ENCODE measurements around the gene KAT2B. TPM values are rescaled to one million over a fixed set of nuclear protein-coding genes. Genes with fewer than 3 reads are reported as not detected.
A peak's percentile ranks its signal among the peaks of the same experiment; 100 is the strongest.
"Not testable (repeated sequence)": the region's sequence is repeated elsewhere in the genome, so short reads cannot be mapped to it uniquely, and the experiment has no call there.

Gene KAT2B
- total RNA-seq, 4 donors from 2014 or later, result 12.8 to 52.1 (median 35.2) TPM

GRCh38 chr3:20012164-20012563 lies 28.1 kb upstream of the KAT2B start, which contains the start of gene PP2D1:
PP2D1 (minus strand) TSS chr3:20012264; CDS start chr3:20012072, 192 bp downstream.
- Histone ChIP-seq H3K27me3 (no peaks in the 10 kb centered on the region), H3K27ac (no peak within 1 kb of the TSS), H3K4me1 (no peaks in the 10 kb centered on the region), H3K36me3 (no peaks in the 10 kb centered on the region), H3K9me3 (no peaks in the 10 kb centered on the region), H3K4me3 (no peak within 1 kb of the TSS)
- no peak for TF ChIP-seq POLR2A (IDR thresholded peaks at IDR 0.05)
- no peak for TF ChIP-seq CTCF (IDR thresholded peaks at IDR 0.05)
- DNase-seq, result no peak
- intact Hi-C loops (cut with DNase I; ENCODE audit: low total_unique reads), result no loop called here

- H3K27me3 ChIP-seq, result no peaks in the 10 kb centered on the region
- no peaks in the 10 kb centered on the region for H3K4me1 ChIP-seq
- no peak overlapping the region for H3K27ac ChIP-seq
- no peaks in the 10 kb centered on the region for H3K9me3 ChIP-seq
- TF ChIP-seq POLR2A (IDR thresholded peaks at IDR 0.05), result no peak
- TF ChIP-seq CTCF (IDR thresholded peaks at IDR 0.05), result no peak
- no peak for DNase-seq
- H3K4me3 ChIP-seq, result no peak overlapping the region
- H3K36me3 ChIP-seq, result no peaks in the 10 kb centered on the region
- intact Hi-C loops (cut with DNase I; ENCODE audit: low total_unique reads), result no loop called here
Measured at GRCh38 chr3:20013396-20013795, 26.9 kb upstream of the KAT2B start.

GRCh38 chr3:20015525-20015924 lies 24.7 kb upstream of the KAT2B start:
- H3K27ac ChIP-seq, result no peak overlapping the region
- H3K36me3 ChIP-seq, result no peaks in the 10 kb centered on the region
- no peaks in the 10 kb centered on the region for H3K9me3 ChIP-seq
- TF ChIP-seq CTCF (IDR thresholded peaks at IDR 0.05), result no peak
- TF ChIP-seq POLR2A (IDR thresholded peaks at IDR 0.05), result no peak
- no peaks in the 10 kb centered on the region for H3K27me3 ChIP-seq
- no peaks in the 10 kb centered on the region for H3K4me1 ChIP-seq
- no peak for DNase-seq
- intact Hi-C loops (cut with DNase I; ENCODE audit: low total_unique reads), result no loop called here
- no peak overlapping the region for H3K4me3 ChIP-seq

- H3K27me3 ChIP-seq; H3K4me3 ChIP-seq; H3K27ac ChIP-seq; DNase-seq; H3K9me3 ChIP-seq; H3K36me3 ChIP-seq; intact Hi-C loops (cut with DNase I; ENCODE audit: low total_unique reads); H3K4me1 ChIP-seq: not testable (repeated sequence)
Measured at GRCh38 chr3:20016076-20016475, 24.2 kb upstream of the KAT2B start.

GRCh38 chr3:20022954-20023622 lies 17.2 kb upstream of the KAT2B start:
- intact Hi-C loops (cut with DNase I; ENCODE audit: low total_unique reads), result no loop called here
- TF ChIP-seq CTCF (IDR thresholded peaks at IDR 0.05), result no peak
- TF ChIP-seq POLR2A (IDR thresholded peaks at IDR 0.05), result no peak
- no peak for DNase-seq
- no peaks in the 10 kb centered on the region for H3K9me3 ChIP-seq
- H3K4me1 ChIP-seq, result no peaks in the 10 kb centered on the region
- peak overlapping the region; percentile 24 to 36 for H3K27ac ChIP-seq
- no peaks in the 10 kb centered on the region for H3K36me3 ChIP-seq
- H3K4me3 ChIP-seq, result no peak overlapping the region
- H3K27me3 ChIP-seq, result no peaks in the 10 kb centered on the region

All from uterus (tissue), 4 donors.